ENCODE results near the gene PIEZO2.

The PIEZO2 gene

GRCh38 chr18:10679557-10680270 is 469.7 kb downstream of the PIEZO2 start:
- TF ChIP-seq SPI1 (IDR thresholded peaks at IDR 0.05; ENCODE audit: borderline replicate concordance, low read depth) (no peak), CTCF (IDR thresholded peaks at IDR 0.05; ENCODE audit: insufficient read depth, low read length) (no peak), POLR2AphosphoS5 (IDR thresholded peaks at IDR 0.05; ENCODE audit: low read depth) (no peak), GABPA (IDR thresholded peaks at IDR 0.05; ENCODE audit: low read depth) (no peak), REST (IDR thresholded peaks at IDR 0.05; ENCODE audit: insufficient replicate concordance, low read depth) (no peak)
- DNase-seq (ENCODE audit: low read depth in 1 of 2, low spot score in 1 of 2): no peak
- no peak overlapping the region for H3K4me3 ChIP-seq (replicated peaks; ENCODE audit: insufficient read depth, low read length)
- H3K27ac ChIP-seq (replicated peaks): no peak overlapping the region
- H3K27me3 ChIP-seq (ENCODE audit: insufficient read depth, poor library complexity, severe bottlenecking): peaks cover 3% of the 10 kb centered on the region

DNA sequence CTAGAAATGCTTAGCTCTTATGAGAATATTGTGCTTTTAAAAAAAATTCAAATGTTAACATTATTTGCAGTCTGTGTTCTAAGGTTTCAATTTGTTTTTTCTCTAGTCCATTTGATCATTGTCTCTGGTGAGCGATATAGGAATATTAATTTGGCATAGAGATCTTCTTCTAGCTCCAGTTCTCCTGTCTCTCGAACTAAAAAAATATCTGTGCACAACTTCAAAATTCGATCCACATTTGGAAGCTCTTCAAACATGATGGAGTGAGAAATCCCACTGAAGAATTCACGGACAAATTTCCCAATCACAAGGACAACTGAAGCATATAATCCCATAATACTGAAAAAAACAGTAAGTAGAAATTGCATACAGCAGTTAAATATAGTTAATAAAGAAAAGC is 477.9 kb downstream of the PIEZO2 start:
- no peak for DNase-seq (ENCODE audit: low read depth in 1 of 2, low spot score in 1 of 2)
- H3K4me3 ChIP-seq (replicated peaks; ENCODE audit: insufficient read depth, low read length): no peak overlapping the region
- TF ChIP-seq REST (IDR thresholded peaks at IDR 0.05; ENCODE audit: insufficient replicate concordance, low read depth) (no peak), GABPA (IDR thresholded peaks at IDR 0.05; ENCODE audit: low read depth) (no peak), CTCF (IDR thresholded peaks at IDR 0.05; ENCODE audit: insufficient read depth, low read length) (no peak), SPI1 (IDR thresholded peaks at IDR 0.05; ENCODE audit: borderline replicate concordance, low read depth) (no peak), POLR2AphosphoS5 (IDR thresholded peaks at IDR 0.05; ENCODE audit: low read depth) (no peak)
- H3K27ac ChIP-seq (replicated peaks): no peak overlapping the region
- H3K27me3 ChIP-seq (ENCODE audit: insufficient read depth, poor library complexity, severe bottlenecking): peaks cover 2% of the 10 kb centered on the region

DNA sequence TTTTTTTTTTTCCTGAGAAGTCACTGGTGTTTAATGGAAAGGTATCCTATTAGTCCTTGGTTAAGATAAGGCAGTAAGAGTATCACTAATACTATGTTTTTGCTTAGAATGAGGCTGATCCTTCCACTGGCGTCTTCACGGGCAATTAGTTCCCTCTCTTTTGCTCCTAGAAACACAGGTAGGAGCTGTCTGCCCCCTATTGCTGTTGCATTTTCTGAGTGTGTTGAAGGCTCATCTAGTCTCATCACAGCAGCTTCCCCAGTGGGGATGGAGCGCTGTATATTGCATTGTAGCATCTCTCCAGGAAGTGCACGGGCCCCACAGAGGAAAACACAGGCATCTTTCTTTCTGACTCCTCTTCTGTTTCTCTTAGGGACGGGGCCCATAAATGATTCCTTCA is 478.5 kb downstream of the PIEZO2 start:
- no peak for DNase-seq (ENCODE audit: low read depth in 1 of 2, low spot score in 1 of 2)
- TF ChIP-seq POLR2AphosphoS5 (IDR thresholded peaks at IDR 0.05; ENCODE audit: low read depth) (no peak), CTCF (IDR thresholded peaks at IDR 0.05; ENCODE audit: insufficient read depth, low read length) (no peak), SPI1 (IDR thresholded peaks at IDR 0.05; ENCODE audit: borderline replicate concordance, low read depth) (no peak), GABPA (IDR thresholded peaks at IDR 0.05; ENCODE audit: low read depth) (no peak), REST (IDR thresholded peaks at IDR 0.05; ENCODE audit: insufficient replicate concordance, low read depth) (no peak)
- Histone ChIP-seq H3K4me3 (replicated peaks; ENCODE audit: insufficient read depth, low read length) (no peak overlapping the region), H3K27me3 (ENCODE audit: insufficient read depth, poor library complexity, severe bottlenecking) (peaks cover 2% of the 10 kb centered on the region), H3K27ac (replicated peaks) (no peak overlapping the region)
